GM21515 (cell line): ENCODE results near the gene BTNL8.

ENCODE experiments used
- ATAC-seq: cut with Tn5 transposase; IDR thresholded peaks from one replicate; pipeline ENCODE4 v1.9.1; 2021; ENCODE audit not compliant: unreplicated experiment

The BTNL8 gene

DNA sequence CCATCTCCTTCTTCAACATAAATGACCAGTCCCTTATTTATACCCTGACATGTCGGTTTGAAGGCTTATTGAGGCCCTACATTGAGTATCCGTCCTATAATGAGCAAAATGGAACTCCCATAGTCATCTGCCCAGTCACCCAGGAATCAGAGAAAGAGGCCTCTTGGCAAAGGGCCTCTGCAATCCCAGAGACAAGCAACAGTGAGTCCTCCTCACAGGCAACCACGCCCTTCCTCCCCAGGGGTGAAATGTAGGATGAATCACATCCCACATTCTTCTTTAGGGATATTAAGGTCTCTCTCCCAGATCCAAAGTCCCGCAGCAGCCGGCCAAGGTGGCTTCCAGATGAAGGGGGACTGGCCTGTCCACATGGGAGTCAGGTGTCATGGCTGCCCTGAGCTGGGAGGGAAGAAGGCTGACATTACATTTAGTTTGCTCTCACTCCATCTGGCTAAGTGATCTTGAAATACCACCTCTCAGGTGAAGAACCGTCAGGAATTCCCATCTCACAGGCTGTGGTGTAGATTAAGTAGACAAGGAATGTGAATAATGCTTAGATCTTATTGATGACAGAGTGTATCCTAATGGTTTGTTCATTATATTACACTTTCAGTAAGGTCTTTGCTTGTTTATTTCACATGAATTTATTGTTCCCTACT, 51.5 kb downstream of the BTNL8 start:
- no peak for ATAC-seq

DNA sequence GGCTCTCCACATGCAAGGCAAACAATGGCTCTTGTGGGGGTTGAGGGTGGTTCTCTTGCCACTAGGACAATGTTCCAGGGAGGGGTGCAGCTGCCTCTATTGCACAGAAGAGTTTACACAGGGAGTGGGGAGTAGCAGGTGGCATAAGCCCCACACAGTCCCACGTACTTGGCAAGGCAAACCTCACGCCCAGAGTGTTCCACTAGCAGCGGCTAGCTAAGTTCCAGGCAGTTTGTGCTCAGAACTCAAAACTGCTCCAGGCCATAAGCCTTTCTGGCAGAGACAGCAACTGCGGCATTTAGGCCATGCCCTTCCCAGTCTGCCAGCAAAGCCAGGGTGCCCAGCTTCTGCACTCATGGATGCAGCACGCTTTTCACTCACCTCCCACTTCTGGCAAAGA, 60.7 kb downstream of the BTNL8 start:
- no peak for ATAC-seq

DNA sequence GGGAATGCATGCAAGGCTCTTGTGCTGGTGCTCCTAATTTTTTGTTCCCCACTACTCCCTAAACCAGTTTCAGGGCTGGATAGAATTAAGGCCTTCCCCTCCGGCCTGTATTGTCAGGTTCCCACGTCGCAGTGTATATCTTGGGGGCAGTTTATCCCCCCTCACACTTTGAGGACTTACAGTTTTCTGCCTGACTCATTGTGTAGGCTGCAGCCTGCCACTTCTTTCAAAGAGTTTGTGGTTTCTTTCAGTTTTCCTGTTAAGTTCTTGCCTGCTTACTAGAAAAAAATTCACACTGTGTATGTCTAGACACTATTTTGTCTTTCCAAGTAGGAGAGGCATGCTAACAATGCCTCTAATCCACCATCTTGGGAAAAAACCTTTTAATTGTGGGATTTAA, 61.2 kb downstream of the BTNL8 start:
- no peak for ATAC-seq

DNA sequence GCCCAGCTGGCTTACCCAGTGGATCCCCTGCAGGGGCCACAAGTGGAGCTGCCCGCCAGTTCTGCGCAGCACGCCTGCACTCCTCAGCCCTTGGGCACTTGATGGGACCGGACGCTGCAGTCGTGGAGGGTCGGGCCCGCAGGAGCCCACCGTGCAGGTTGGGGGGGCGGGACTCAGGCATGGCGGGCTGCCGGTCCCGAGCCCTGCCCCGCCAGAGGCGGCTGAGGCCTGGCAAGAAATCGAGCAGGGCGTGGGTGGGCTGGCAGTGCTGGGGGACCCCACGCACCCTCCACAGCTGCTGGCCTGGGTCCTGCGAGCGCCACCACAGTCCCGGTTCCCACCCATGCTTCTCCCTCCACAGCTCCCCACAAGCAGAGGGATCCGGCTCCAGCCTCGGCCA, 70.4 kb downstream of the BTNL8 start:
- ATAC-seq, result no peak

DNA sequence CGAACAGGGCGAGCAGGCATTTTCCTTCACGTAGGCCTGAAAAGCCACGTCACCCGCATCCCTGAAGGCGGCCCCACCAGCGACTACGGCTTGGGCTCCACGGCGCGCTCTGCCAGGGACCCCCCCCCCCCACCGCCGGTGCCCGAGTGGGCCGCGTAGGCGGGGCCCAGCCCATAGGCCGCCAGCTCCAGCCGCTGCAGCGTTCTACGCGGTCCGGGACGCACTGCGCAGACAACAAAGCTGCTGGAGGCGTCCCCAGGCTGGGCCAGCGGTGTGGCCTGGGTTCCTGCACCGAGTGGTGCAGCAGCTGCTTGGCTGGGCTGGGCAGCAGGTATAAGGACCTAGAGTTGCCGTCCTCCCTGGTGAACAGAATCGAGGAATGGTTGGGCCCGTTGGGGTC, 71.4 kb downstream of the BTNL8 start:
- no peak for ATAC-seq

DNA sequence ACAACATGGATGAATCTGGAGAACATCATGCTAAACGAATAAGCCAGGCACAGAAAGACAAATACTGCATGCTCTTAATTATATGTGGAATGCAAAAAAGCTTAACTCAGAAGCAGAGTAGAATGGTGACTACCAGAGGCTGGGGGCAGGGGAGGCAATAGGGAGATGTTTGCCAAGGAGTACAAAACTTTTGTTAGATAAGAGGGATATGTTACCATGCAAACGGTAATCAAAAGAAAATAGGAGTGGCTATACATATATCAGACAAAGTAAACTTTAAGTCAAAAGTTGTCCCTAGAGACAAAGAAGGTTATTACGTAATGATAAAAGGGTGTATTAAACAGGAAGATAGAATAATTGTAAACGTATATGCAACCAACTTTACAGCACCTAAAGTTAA, 71.9 kb downstream of the BTNL8 start:
- no peak for ATAC-seq

DNA sequence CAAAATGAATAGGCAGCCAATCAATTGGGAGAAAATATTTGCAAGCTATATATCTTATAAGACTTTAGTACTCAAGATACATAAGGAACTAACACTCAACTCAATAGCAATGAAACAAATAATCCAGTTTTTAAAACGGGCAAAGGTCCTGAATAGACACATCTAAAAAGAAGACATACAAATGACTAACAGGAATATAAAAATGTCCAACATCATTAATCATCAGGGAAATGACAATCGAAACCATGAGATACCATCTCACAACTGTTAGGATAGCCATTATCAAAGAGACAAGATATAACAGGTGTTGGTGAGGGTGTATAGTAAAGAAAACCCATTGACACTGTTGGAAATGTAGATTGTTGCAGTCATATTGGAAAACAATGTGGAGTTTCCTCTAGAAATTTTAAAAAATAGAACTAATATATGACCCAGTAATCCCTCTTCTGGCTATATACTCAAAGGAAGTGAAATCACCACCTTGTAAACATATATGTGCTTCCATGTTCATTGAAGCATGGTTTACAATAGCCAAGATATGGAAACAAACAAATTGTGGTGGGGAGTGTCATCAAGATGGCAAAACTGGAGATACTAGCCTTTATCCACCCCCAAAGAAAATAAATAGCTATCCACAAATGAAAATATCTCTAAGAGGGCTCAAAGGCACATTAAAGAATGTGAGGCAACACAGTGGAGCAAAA, 75.8 kb downstream of the BTNL8 start:
- ATAC-seq, result no peak

DNA sequence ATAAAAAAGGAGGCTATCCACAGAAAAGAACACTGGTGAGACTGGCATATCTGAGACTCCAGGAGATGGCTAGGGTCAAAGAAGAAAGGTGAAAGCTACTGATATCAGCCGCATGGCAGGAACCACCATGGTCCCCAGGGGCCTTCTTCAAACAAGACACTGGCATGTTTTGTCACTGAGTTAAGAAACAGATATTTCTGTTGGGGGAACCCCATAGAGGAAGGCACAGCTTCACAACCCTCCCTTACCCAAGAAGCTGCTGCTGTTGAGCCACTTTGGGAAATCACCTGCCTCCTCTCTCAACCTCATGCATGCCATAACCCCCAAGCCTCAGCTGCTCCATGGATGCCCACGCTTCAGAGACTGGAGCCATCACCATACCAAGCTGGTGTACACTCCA, 76.4 kb downstream of the BTNL8 start:
- no peak for ATAC-seq

DNA sequence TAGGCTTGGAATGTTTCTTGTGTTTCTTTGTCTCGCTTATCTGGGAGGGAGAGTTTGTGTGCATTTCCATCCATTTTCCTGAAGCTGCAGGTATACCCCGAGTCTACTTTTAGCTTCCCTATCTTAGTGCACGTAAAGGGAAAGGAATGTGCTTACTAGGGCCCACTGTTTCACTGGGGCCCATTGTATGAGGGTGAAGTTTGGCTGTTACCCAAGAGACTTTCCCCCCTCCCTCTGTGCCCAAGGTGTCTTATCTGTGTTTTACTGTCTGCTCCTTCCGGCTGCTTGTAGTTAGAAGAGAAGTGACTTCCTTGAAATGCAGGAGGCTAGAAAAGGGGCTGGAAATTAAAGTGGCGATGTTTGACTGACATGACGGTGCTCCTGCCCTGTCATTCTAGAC, 77.6 kb downstream of the BTNL8 start:
- ATAC-seq, result no peak

DNA sequence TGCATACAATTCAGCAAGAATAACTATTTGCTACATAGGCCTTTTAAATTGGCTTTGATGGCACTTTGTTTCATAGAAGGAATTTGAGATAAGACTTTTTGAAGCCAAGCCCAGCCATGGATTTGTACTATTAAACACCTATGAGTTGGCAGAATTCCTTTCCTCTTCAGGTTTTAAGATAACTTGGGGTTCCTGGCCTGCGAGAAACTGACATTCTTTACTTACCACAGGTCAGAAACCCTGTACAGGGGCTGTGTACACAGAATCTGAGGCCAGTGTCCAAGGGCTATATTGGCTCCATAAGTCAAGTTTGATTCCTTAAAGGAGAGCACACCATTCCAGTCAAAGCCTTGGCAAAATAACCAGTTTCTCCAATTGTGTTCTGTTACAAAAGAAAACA, 78.9 kb downstream of the BTNL8 start:
- no peak for ATAC-seq

DNA sequence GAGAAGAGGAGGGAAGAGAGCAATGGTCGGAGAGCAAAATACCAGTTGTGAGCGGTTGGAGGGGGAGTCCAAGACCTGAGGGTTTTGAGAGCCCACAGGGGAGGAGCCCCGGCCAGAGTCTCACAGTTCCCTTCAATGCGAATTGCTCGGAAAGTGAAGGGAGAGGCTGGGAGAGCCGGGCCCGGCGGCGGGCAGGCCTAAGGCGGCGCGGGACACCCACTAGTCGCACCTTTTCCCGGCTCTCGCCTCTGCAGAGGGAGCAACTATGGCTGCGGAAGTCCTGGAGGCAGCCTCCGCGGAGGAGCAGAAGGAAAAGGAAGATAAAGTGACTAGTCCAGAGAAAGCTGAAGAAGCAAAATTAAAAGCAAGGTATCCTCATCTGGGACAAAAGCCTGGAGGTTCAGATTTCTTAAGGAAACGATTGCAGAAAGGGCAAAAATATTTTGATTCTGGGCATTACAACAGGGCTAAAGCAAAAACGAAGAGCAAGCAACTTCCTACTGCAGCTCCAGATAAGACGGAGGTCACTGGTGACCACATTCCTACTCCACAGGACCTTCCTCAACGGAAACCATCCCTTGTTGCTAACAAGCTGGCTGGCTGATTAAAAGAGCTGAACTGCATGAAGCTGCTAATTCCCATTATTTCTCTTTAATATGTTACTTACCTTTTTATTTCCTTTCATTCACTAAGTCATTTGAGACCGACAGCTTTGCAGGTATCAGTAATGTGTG, 83.2 kb downstream of the BTNL8 start:
- no peak for ATAC-seq

DNA sequence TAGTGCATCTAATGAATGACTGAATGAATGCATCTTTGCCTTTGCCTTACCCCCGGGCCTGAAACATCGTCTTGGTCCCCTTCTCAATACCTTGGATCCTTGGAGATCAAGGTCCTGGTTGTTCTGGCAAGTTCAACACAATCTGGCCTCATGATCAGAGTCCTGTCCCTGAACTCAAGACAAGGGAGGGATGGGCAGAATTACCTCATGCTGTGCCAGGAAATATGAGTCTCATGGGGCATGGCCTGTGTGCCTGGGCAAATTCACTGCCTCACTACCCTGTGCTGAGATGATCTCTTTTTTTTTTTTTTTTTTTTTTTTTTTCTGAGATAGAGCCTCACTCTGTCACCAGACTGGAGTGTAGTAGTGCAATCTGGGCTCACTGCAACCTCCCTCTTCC, 89.1 kb downstream of the BTNL8 start:
- ATAC-seq, result no peak

DNA sequence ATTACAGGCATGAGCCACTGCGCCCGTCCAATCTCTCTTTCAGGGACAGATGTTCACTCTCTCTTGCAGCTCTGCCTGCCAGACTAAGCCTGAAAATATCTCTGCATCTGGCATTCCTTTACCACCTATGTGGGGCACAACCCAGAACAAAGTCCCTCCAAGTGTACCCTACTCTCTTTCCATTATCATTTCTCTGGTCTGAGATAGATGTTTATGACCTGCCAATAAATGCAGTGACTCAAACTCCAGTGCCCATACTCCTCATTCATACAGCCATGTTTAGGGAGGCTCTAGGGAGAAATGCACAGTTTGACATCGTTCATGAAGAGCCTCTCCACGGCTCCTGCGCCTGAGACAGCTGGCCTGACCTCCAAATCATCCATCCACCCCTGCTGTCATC, 89.6 kb downstream of the BTNL8 start, which contains the start of gene BTNL3:
Gene BTNL3, plus strand, starts transcription at position 255 of the 400 bp plus-strand sequence. CDS start 183 bp downstream, outside the sequence.
- no peak for ATAC-seq

DNA sequence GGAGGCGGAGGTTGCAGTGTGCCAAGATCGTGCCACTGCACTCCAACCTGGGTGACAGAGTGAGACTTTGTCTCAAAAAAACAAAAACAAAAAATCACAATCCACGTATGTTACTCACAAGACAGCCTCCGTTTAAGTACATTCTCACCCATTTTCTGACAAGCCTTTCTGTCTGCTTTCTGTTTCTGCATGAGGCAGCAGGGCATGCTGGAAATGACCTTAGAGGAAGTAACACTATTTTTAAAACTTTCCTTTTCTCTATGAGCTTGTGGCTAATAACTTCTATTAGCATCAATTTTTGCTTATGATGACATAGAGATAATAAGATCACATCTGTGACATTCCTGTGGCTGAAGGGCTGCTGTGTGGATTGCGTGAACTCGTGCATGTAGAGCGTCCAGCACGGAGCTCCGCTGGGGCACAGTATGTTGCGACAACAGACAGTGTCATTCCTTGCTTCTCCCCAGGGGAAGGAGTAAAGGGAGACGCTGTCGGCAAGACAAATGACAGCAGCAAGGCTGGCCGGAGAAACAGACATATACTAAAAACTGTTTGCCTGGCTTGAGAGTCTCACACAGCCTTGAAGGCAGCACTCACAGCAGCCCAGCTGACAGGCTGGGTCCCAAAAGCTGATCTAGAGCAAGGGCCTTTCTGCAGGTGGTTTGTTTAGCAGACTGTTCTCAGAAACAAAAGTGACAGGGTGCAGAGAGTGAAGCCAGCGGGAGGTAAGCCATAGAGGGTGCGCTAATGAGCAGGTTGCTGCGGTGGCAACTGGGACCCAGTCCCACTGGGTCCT, 91.3 kb downstream of the BTNL8 start:
- no peak for ATAC-seq

DNA sequence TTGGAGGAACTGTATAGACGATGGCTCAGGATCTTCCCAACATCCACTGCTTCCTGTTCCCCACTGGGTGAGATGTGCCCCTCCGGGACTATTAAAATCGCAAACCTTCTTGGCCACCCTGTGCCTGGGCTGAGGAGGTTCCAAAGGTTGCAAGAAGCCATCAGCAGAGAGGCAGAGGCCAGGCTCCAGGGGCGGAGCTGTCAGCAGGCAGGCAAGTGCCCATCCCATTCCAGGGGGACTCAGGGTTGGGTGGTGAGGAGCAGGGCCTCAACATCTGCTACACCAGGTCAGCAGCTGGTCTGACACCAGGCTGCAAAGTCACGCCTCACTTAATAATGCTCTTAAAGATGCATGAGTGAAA, 91.9 kb downstream of the BTNL8 start:
- ATAC-seq, result no peak
